Smooth muscle cell (in vitro differentiated cells): ENCODE measurements around the gene CSNK1D. TPM values are rescaled to one million over a fixed set of nuclear protein-coding genes. Genes with fewer than 3 reads are reported as not detected.

ENCODE experiments used
- DNase-seq: peaks from one replicate; lab custom pipeline; 2025; ENCODE audit not compliant: unreplicated experiment; lab: John Stamatoyannopoulos, UW
- H2AFZ ChIP-seq: fragments of 200-600 bp; sonication (generic); 2 replicates; pipeline ENCODE4 v1.6.0; 2016; ENCODE audit warnings: antibody characterized with exemption, low read depth, mild to moderate bottlenecking
- H3F3A ChIP-seq: fragments of 200-600 bp; sonication (generic); 2 replicates; pipeline ENCODE4 v1.6.0; 2017; ENCODE audit warnings: antibody characterized with exemption, low read depth
- H3K27ac ChIP-seq: fragments of 200-600 bp; sonication (generic); 2 replicates; pipeline ENCODE4 v1.5.1; 2016; ENCODE audit warnings: low read depth, mild to moderate bottlenecking
- H3K27me3 ChIP-seq: fragments of 200-600 bp; sonication (generic); 2 replicates; pipeline ENCODE4 v1.6.1; 2016; ENCODE audit warnings: low read depth, mild to moderate bottlenecking
- H3K36me3 ChIP-seq: fragments of 200-600 bp; sonication (generic); 2 replicates; pipeline ENCODE4 v1.5.1; 2016; ENCODE audit warnings: low read depth
- H3K4me1 ChIP-seq: fragments of 200-600 bp; sonication (generic); 2 replicates; pipeline ENCODE4 v1.5.1; 2016; ENCODE audit warnings: low read depth
- H3K4me2 ChIP-seq: fragments of 200-600 bp; sonication (generic); 2 replicates; pipeline ENCODE4 v1.6.0; 2016; ENCODE audit warnings: mild to moderate bottlenecking
- H3K4me3 ChIP-seq: fragments of 200-600 bp; sonication (generic); 2 replicates; pipeline ENCODE4 v1.5.1; 2016; ENCODE audit warnings: mild to moderate bottlenecking
- H3K79me2 ChIP-seq: fragments of 200-600 bp; sonication (generic); 2 replicates; pipeline ENCODE4 v1.6.0; 2016; ENCODE audit warnings: low read depth, mild to moderate bottlenecking
- H3K9ac ChIP-seq: fragments of 200-600 bp; sonication (generic); 2 replicates; pipeline ENCODE4 v1.6.0; 2016; ENCODE audit warnings: low read depth
- H3K9me3 ChIP-seq: fragments of 200-600 bp; sonication (generic); replicated peaks from 2 replicates; pipeline ENCODE4 v1.5.1; 2016; ENCODE audit warnings: low read depth
- H4K20me1 ChIP-seq: fragments of 200-600 bp; sonication (generic); 2 replicates; pipeline ENCODE4 v1.6.0; 2016; ENCODE audit warnings: low read depth
- CTCF ChIP-seq: fragments of 200-600 bp; sonication (generic); IDR thresholded peaks from 2 replicates; pipeline ENCODE4 v1.5.1; 2017; ENCODE audit warnings: borderline replicate concordance, mild to moderate bottlenecking, antibody characterized with exemption; ENCODE audit not compliant: insufficient read depth, poor library complexity, severe bottlenecking
- WGBS: methylation state at CpG from one replicate; pipeline ENCODE4 v1.1.7; 2016; ENCODE audit warnings: low lambda C conversion rate; 5-methylcytosine and 5-hydroxymethylcytosine counted together
- polyA plus RNA-seq: library from polyadenylated mRNA; unstranded; fragments of >200 nt; fragmentation: Nextera tagmentation; extraction: Ambion mirVana; gene quantifications from 2 replicates; pipeline ENCODE4 v1.2.1, GENCODE V29; 2016
- total RNA-seq: library from RNA; depleted of rRNA; stranded (reverse); fragments of >200 nt; gene quantifications from 2 replicates; pipeline ENCODE4 v1.2.3, GENCODE V29; 2014

Gene CSNK1D
- total and polyA plus RNA-seq, 2 experiments from 2014 or later, result 51.6 to 135 TPM

- peaks cover 7% of the 10 kb centered on the region for H3K36me3 ChIP-seq
Observed at GRCh38 chr17:82247182-82247823, 26.2 kb downstream of the CSNK1D start.

GRCh38 chr17:82246365-82247181 lies 26.9 kb downstream of the CSNK1D start:
- H3K4me2 ChIP-seq, result no peak overlapping the region

More at GRCh38 chr17:82247182-82247823, 26.2 kb downstream of the CSNK1D start:
- no peak overlapping the region for H3K4me3 ChIP-seq
- H3K27me3 ChIP-seq, result no peaks in the 10 kb centered on the region
- TF ChIP-seq CTCF, result no peak
- WGBS, result 90% methylated on average over 22 of the region's 22 CpGs
- peaks cover 67% of the 10 kb centered on the region for H3F3A ChIP-seq
- H3K9me3 ChIP-seq, result no peaks in the 10 kb centered on the region
- H2AFZ ChIP-seq, result no peak overlapping the region
- peaks cover 25% of the 10 kb centered on the region for H3K79me2 ChIP-seq
- no peak overlapping the region for H3K4me2 ChIP-seq
- no peaks in the 10 kb centered on the region for H3K4me1 ChIP-seq
- H3K9ac ChIP-seq, result no peak overlapping the region
- H4K20me1 ChIP-seq, result peaks cover 100% of the 10 kb centered on the region
- DNase-seq, result no peak
- peak overlapping the region; percentile 84 for H3K27ac ChIP-seq

GRCh38 chr17:82246040-82246364 lies 27.5 kb downstream of the CSNK1D start:
- H3K9me3 ChIP-seq, result no peaks in the 10 kb centered on the region
- H3K9ac ChIP-seq, result no peak overlapping the region
- H3K4me1 ChIP-seq, result no peaks in the 10 kb centered on the region
- peaks cover 12% of the 10 kb centered on the region for H3K79me2 ChIP-seq
- no peak for TF ChIP-seq CTCF
- peak overlapping the region; percentile 84 for H3K27ac ChIP-seq
- 98% methylated on average over 5 of the region's 5 CpGs for WGBS
- H3K4me2 ChIP-seq, result no peak overlapping the region
- peaks cover 7% of the 10 kb centered on the region for H3K36me3 ChIP-seq
- H3F3A ChIP-seq, result peaks cover 59% of the 10 kb centered on the region
- peaks cover 100% of the 10 kb centered on the region for H4K20me1 ChIP-seq
- H2AFZ ChIP-seq, result no peak overlapping the region
- H3K27me3 ChIP-seq, result no peaks in the 10 kb centered on the region
- no peak for DNase-seq
- H3K4me3 ChIP-seq, result no peak overlapping the region

More at GRCh38 chr17:82246365-82247181, 26.9 kb downstream of the CSNK1D start:
- TF ChIP-seq CTCF, result no peak
- Histone ChIP-seq H3K4me3 (no peak overlapping the region), H3K27me3 (no peaks in the 10 kb centered on the region), H4K20me1 (peaks cover 100% of the 10 kb centered on the region), H3K36me3 (peaks cover 7% of the 10 kb centered on the region), H3F3A (peaks cover 64% of the 10 kb centered on the region), H3K27ac (peak overlapping the region; percentile 84), H3K9me3 (no peaks in the 10 kb centered on the region), H2AFZ (no peak overlapping the region), H3K4me1 (no peaks in the 10 kb centered on the region), H3K79me2 (peaks cover 18% of the 10 kb centered on the region), H3K9ac (no peak overlapping the region)
- WGBS, result 78% methylated on average over 27 of the region's 27 CpGs
- DNase-seq, result no peak
